ENCODE measurements around the gene CFAP73.
A peak's percentile ranks its signal among the peaks of the same experiment; 100 is the strongest.
"Not testable (repeated sequence)": the region's sequence is repeated elsewhere in the genome, so short reads cannot be mapped to it uniquely, and the experiment has no call there.

Gene CFAP73

GRCh38 chr12:113196582-113196981 is 47.1 kb downstream of the CFAP73 start:
- DNase-seq, result no peak

- peak; percentile 7 to 54 for DNase-seq
Measured at GRCh38 chr12:113196990-113197389, 47.5 kb downstream of the CFAP73 start.

- DNase-seq, result no peak
Measured at GRCh38 chr12:113197518-113198077, 48.1 kb downstream of the CFAP73 start.

- DNase-seq, result no peak
Measured at GRCh38 chr12:113198296-113198695, 48.8 kb downstream of the CFAP73 start.

- DNase-seq, result no peak
Measured at GRCh38 chr12:113200021-113200797, 50.7 kb downstream of the CFAP73 start.

GRCh38 chr12:113201187-113202177 is 52.0 kb downstream of the CFAP73 start:
- no peak for DNase-seq

GRCh38 chr12:113202300-113203075 is 53.0 kb downstream of the CFAP73 start:
- DNase-seq, result no peak

GRCh38 chr12:113203852-113204760 is 54.6 kb downstream of the CFAP73 start:
- no peak for DNase-seq

GRCh38 chr12:113204804-113205203 is 55.3 kb downstream of the CFAP73 start:
- DNase-seq, result no peak

- DNase-seq, result not testable (repeated sequence)
Measured at GRCh38 chr12:113206802-113207201, 57.3 kb downstream of the CFAP73 start.

- no peak for DNase-seq
Measured at GRCh38 chr12:113207613-113208040, 58.1 kb downstream of the CFAP73 start.

GRCh38 chr12:113208041-113208934 is 58.8 kb downstream of the CFAP73 start:
- DNase-seq, result no peak
